Left ventricle myocardium inferior (tissue), 1 donor: ENCODE data around the gene PMEPA1. TPM values are rescaled to one million over a fixed set of nuclear protein-coding genes. Genes with fewer than 3 reads are reported as not detected.

ENCODE experiments used
- DNase-seq: peaks from one replicate; pipeline ENCODE4 v3.0.0-alpha.2; 2020
- H3K27ac ChIP-seq: fragments of 200-600 bp; replicated peaks from 2 replicates; pipeline ENCODE4 v1.8.0; 2021
- H3K27me3 ChIP-seq: fragments of 200-600 bp; 2 replicates; pipeline ENCODE4 v1.8.0; 2021; ENCODE audit warnings: low read depth
- H3K36me3 ChIP-seq: fragments of 200-600 bp; 2 replicates; pipeline ENCODE4 v1.8.0; 2021
- H3K4me1 ChIP-seq: fragments of 200-600 bp; 2 replicates; pipeline ENCODE4 v1.8.0; 2021
- H3K4me3 ChIP-seq: fragments of 200-600 bp; 2 replicates; pipeline ENCODE4 v1.8.0; 2021; ENCODE audit warnings: mild to moderate bottlenecking, moderate library complexity
- H3K9me3 ChIP-seq: fragments of 200-600 bp; replicated peaks from 2 replicates; pipeline ENCODE4 v1.8.0; 2021
- intact Hi-C: fragments of 100-400 bp; cut with micrococcal nuclease; formaldehyde crosslinking; loops from one replicate; pipeline ENCODE4 v1.11.0; 2022
- total RNA-seq: library from RNA; stranded (reverse); fragmentation: NEBNext Ultra II Directional; extraction: Animal tissue kit (Norgen Biotek cat#: 25700); gene quantifications from one replicate; pipeline ENCODE4 v1.2.1, GENCODE V29; 2021
- TF ChIP-seq, protein P1 (sequence below): fragments of 200-600 bp; IDR thresholded peaks from 2 replicates; pipeline ENCODE4 v1.8.0; 2021; ENCODE audit warnings: antibody characterized with exemption, mild to moderate bottlenecking, borderline replicate concordance
- donor health status: DM: no; HTN: yes; CAD: no; lungs with severe emphysema.

PMEPA1 gene
- total RNA-seq, 1 donor from 2014 or later = 36.4 TPM

DNA sequence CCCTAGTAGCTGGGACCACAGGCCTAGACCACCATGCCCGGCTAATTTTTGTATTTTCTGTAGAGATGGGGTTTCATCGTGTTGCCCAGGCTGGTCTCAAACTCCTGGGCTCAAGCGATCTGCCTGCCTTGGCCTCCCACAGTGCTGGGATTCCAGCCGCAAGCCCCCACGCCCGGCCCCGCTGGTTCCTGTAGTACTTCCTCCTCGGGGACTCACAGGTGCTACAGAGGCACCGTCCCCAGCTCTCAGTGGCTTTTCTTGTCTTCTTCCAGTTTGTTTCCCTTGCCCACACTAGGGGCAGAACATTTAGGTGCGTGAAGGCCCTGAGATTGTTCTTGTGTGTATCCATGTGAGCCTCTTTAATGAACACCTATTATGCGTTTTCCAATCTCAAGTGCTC is 88.8 kb downstream of the PMEPA1 start:
- intact Hi-C loops = no loop called here
- H3K27me3 ChIP-seq = peaks cover 59% of the 10 kb centered on the region
- no peaks in the 10 kb centered on the region for H3K36me3 ChIP-seq
- no peak overlapping the region for H3K4me3 ChIP-seq
- TF ChIP-seq, protein P1, sequence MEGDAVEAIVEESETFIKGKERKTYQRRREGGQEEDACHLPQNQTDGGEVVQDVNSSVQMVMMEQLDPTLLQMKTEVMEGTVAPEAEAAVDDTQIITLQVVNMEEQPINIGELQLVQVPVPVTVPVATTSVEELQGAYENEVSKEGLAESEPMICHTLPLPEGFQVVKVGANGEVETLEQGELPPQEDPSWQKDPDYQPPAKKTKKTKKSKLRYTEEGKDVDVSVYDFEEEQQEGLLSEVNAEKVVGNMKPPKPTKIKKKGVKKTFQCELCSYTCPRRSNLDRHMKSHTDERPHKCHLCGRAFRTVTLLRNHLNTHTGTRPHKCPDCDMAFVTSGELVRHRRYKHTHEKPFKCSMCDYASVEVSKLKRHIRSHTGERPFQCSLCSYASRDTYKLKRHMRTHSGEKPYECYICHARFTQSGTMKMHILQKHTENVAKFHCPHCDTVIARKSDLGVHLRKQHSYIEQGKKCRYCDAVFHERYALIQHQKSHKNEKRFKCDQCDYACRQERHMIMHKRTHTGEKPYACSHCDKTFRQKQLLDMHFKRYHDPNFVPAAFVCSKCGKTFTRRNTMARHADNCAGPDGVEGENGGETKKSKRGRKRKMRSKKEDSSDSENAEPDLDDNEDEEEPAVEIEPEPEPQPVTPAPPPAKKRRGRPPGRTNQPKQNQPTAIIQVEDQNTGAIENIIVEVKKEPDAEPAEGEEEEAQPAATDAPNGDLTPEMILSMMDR = no peak
- DNase-seq = no peak
- H3K27ac ChIP-seq = no peak overlapping the region
- H3K9me3 ChIP-seq = peaks cover 18% of the 10 kb centered on the region
- H3K4me1 ChIP-seq = peaks cover 10% of the 10 kb centered on the region

DNA sequence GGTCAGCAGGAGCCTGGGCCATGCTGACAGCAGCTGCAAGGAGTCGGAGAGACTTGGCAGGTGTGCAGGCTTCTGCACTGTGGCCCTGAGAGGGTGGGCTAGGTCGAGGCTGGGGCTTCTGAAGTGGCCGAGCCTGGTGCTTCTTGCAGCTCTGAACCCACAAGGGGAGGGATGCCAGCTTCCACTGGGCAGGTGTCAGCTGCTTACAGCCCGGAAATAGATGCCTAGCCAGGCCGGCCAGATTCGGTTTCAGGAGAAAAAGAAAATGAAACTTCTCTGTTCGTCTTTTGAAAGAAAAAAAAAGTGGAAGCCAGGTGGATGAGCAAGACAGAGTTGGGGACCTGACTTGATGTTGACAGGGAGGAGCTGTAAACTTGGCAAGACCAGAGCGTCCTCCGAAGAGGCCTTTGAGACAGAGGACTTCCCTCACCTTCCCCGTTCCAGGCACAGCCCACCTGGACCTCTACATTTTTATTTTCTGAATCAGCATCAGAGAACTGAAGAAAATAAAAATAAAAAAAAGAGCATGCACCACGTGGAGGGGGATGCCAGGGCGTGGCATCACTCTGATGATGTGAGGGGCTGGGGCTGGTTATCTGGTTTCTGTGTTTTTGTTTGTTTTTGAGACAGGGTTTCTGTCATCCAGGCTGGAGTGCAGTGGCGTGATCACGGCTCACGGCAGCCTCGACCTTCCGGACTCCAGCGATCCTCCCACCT is 89.4 kb downstream of the PMEPA1 start, which contains the start of gene ZBP1:
ZBP1 (minus strand) TSS at position 153 of the 717 bp plus-strand sequence; CDS start at position 22, 131 bp downstream.
- Histone ChIP-seq H3K4me1 (peaks cover 10% of the 10 kb centered on the region), H3K9me3 (peaks cover 14% of the 10 kb centered on the region), H3K4me3 (peak within 1 kb of the TSS; percentile 9), H3K27me3 (peaks cover 64% of the 10 kb centered on the region), H3K27ac (peak within 1 kb of the TSS; percentile 30), H3K36me3 (no peaks in the 10 kb centered on the region)
- TF ChIP-seq, protein P1 = no peak
- intact Hi-C loops = no loop called here
- no peak for DNase-seq

DNA sequence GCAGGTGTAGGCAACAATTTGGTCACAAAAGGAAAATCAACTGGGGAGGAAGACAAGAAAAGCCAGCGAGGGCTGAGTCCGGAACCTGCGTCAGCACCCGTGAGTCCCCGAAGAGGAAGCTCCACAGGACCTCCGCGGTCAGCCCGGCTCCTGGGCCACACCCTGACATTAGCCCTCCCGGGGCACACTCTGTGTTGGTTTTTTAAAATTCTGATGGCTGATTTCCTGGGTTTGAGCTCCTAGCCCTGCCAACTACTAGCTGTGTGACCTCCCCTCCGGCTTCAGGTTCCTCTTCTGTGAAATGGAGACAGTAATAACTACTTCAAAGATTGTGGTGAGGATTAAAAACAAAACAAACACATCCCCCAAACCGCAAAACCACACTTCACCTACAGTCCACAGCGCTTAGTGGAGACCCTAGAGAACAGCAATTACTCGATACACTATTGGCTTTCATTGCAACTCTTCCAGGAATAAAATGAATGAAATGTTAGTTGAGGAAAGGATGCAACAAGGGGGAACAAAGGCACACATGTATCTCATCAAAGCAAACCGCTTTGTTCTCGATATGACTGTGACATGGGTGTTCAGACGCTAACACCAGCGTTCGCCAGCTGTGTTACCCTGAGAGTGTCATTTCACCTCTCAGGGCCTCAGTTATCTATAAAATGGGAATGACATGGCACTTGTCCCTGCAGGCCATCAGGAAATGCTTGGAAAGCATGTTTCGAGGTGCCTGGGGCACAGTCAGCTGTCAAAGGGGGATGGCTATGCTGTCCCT is 90.6 kb downstream of the PMEPA1 start:
- peaks cover 10% of the 10 kb centered on the region for H3K4me1 ChIP-seq
- no peaks in the 10 kb centered on the region for H3K36me3 ChIP-seq
- peaks cover 4% of the 10 kb centered on the region for H3K9me3 ChIP-seq
- TF ChIP-seq, protein P1 = no peak
- peak overlapping the region; percentile 30 for H3K27ac ChIP-seq
- peaks cover 71% of the 10 kb centered on the region for H3K27me3 ChIP-seq
- intact Hi-C loops = no loop called here
- H3K4me3 ChIP-seq = no peak overlapping the region
- DNase-seq = peak; percentile 63

DNA sequence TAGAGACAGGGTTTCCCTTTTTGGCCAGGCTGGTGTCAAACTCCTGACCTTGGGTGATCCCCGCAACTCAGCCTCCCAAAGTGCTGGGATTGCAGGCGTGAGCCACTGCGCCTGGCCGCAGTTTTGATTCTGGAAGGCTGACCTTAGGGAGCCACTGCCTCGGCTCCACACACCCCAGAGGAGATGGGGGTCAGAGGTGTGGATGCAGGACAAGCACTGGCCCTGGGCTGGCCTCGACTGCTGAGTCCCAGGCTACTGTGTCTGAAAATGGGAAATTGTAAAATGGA is 91.1 kb downstream of the PMEPA1 start:
- Histone ChIP-seq H3K4me3 (no peak overlapping the region), H3K36me3 (no peaks in the 10 kb centered on the region), H3K9me3 (peaks cover 2% of the 10 kb centered on the region), H3K4me1 (peaks cover 10% of the 10 kb centered on the region), H3K27me3 (peaks cover 71% of the 10 kb centered on the region), H3K27ac (peak overlapping the region; percentile 30)
- DNase-seq = no peak
- TF ChIP-seq, protein P1 = no peak
- intact Hi-C loops = no loop called here

DNA sequence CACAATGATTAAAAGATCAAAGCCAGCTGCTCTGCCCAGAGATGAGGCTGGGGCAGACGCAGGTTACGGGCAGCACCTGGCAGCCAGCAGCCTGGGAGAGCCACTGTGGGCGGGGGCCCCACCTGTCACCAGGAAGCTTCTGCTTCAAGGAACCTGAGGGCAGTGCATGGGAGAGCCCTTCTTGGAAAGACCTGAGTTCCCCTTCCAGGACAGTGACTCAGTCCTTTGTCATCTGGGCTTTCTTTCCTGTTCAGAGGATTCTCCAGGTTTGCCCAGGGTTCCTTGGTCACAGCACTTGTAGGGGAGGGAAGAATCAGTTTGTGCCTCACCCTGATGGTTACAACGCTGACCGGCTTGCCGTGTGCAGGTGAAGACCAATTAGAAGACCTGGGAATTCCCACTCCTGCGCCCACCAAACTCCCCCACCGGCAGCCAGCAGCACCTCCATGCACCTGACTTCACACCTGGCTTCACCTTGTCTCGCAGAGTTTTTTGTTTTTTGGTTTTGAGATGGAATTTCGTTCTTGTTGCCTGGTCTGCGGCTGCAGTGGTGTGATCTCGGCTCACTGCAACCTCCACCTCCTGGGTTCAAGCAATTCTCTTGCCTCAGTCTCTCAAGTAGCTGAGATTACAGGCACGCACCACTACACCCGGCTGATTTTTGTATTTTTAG is 91.6 kb downstream of the PMEPA1 start:
- H3K27ac ChIP-seq = no peak overlapping the region
- intact Hi-C loops = no loop called here

More for the DNA sequence above, 91.6 kb downstream of the PMEPA1 start:
- TF ChIP-seq, protein P1 = no peak
- no peaks in the 10 kb centered on the region for H3K36me3 ChIP-seq
- H3K4me1 ChIP-seq = peaks cover 10% of the 10 kb centered on the region
- no peak for DNase-seq
- H3K27me3 ChIP-seq = peaks cover 69% of the 10 kb centered on the region
- H3K9me3 ChIP-seq = no peaks in the 10 kb centered on the region
- H3K4me3 ChIP-seq = no peak overlapping the region
